GM23248 (cell line): ENCODE results near the gene EGFL7. TPM values are rescaled to one million over a fixed set of nuclear protein-coding genes. Genes with fewer than 3 reads are reported as not detected.
A peak's percentile ranks its signal among the peaks of the same experiment; 100 is the strongest.

ENCODE experiments used
- DNase-seq: peaks from one replicate; pipeline ENCODE4 v3.0.0-alpha.2; 2015
- H2AFZ ChIP-seq: fragments of 200-600 bp; sonication (generic); 2 replicates; pipeline ENCODE4 v1.6.1; 2016; ENCODE audit warnings: antibody characterized with exemption
- H3F3A ChIP-seq: fragments of 200-600 bp; sonication (generic); 2 replicates; pipeline ENCODE4 v1.6.1; 2016; ENCODE audit warnings: mild to moderate bottlenecking, antibody characterized with exemption, mixed run types; ENCODE audit not compliant: insufficient read depth
- H3K27ac ChIP-seq: fragments of 200-600 bp; sonication (generic); 2 replicates; pipeline ENCODE4 v1.5.1; 2016; ENCODE audit warnings: mild to moderate bottlenecking
- H3K27me3 ChIP-seq: fragments of 200-600 bp; sonication (generic); replicated peaks from 2 replicates; pipeline ENCODE4 v1.6.1; 2016; ENCODE audit warnings: mild to moderate bottlenecking; ENCODE audit not compliant: insufficient read depth
- H3K36me3 ChIP-seq: fragments of 200-600 bp; sonication (generic); 2 replicates; pipeline ENCODE4 v1.6.1; 2016; ENCODE audit warnings: low read depth, mild to moderate bottlenecking
- H3K4me1 ChIP-seq: fragments of 200-600 bp; sonication (generic); 2 replicates; pipeline ENCODE4 v1.6.1; 2016; ENCODE audit warnings: mild to moderate bottlenecking; ENCODE audit not compliant: insufficient read depth
- H3K4me2 ChIP-seq: fragments of 200-600 bp; sonication (generic); one replicate; pipeline ENCODE4 v1.6.1; 2016; ENCODE audit warnings: mild to moderate bottlenecking; ENCODE audit not compliant: unreplicated experiment
- H3K4me3 ChIP-seq: fragments of 200-600 bp; sonication (generic); 2 replicates; pipeline ENCODE4 v1.5.1; 2016; ENCODE audit warnings: mild to moderate bottlenecking
- H3K79me2 ChIP-seq: fragments of 200-600 bp; sonication (generic); 2 replicates; pipeline ENCODE4 v1.6.1; 2016; ENCODE audit warnings: mild to moderate bottlenecking; ENCODE audit not compliant: insufficient read depth
- H3K9ac ChIP-seq: fragments of 200-600 bp; sonication (generic); 2 replicates; pipeline ENCODE4 v1.6.1; 2016; ENCODE audit warnings: mild to moderate bottlenecking
- H3K9me2 ChIP-seq: fragments of 200-600 bp; sonication (generic); 2 replicates; pipeline ENCODE4 v1.6.1; 2016; ENCODE audit warnings: mixed run types, mild to moderate bottlenecking, moderate library complexity; ENCODE audit not compliant: insufficient read depth
- H3K9me3 ChIP-seq: fragments of 200-600 bp; sonication (generic); one replicate; pipeline ENCODE4 v1.6.1; 2017; ENCODE audit warnings: low read depth
- H4K20me1 ChIP-seq: fragments of 200-600 bp; sonication (generic); 2 replicates; pipeline ENCODE4 v1.6.0; 2016; ENCODE audit not compliant: insufficient read depth
- EZH2 ChIP-seq: fragments of 200-600 bp; sonication (generic); IDR thresholded peaks from 2 replicates; pipeline ENCODE4 v1.6.1; 2018; ENCODE audit warnings: antibody characterized with exemption, mild to moderate bottlenecking; ENCODE audit not compliant: insufficient read depth, poor library complexity, severe bottlenecking
- EZH2phosphoT487 ChIP-seq: fragments of 200-600 bp; sonication (generic); IDR thresholded peaks from 2 replicates; pipeline ENCODE4 v1.6.1; 2018; ENCODE audit warnings: antibody characterized with exemption, moderate library complexity, mild to moderate bottlenecking, low read depth; ENCODE audit not compliant: insufficient read depth
- WGBS, 2 experiments: methylation state at CpG; one replicate each; pipeline ENCODE4 v1.1.6; 2015 to 2017; ENCODE audit warnings: low lambda C conversion rate in 2 of 2, low coverage in 1 of 2; ENCODE audit errors: missing lambda C conversion rate in 2 of 2; 5-methylcytosine and 5-hydroxymethylcytosine counted together
- in situ Hi-C: fragments of 300-500 bp; cut with MboI; formaldehyde crosslinking; loops from 2 replicates; pipeline ENCODE4 v1.15.0; 2020
- polyA plus RNA-seq: library from polyadenylated mRNA; unstranded; fragments of >200 nt; fragmentation: Nextera tagmentation; extraction: Ambion mirVana; gene quantifications from 2 replicates; pipeline ENCODE4 v1.2.1, GENCODE V29; 2016
- total RNA-seq: library from RNA; depleted of rRNA; stranded (reverse); fragments of >200 nt; shearing (Covaris generic); gene quantifications from 2 replicates; pipeline ENCODE4 v1.2.3, GENCODE V29; 2014; rRNA removed

Gene EGFL7
- 13.7 and 15.3 TPM in 2 replicates for total RNA-seq
- polyA plus RNA-seq = 15.3 and 15.7 TPM in 2 replicates

DNA sequence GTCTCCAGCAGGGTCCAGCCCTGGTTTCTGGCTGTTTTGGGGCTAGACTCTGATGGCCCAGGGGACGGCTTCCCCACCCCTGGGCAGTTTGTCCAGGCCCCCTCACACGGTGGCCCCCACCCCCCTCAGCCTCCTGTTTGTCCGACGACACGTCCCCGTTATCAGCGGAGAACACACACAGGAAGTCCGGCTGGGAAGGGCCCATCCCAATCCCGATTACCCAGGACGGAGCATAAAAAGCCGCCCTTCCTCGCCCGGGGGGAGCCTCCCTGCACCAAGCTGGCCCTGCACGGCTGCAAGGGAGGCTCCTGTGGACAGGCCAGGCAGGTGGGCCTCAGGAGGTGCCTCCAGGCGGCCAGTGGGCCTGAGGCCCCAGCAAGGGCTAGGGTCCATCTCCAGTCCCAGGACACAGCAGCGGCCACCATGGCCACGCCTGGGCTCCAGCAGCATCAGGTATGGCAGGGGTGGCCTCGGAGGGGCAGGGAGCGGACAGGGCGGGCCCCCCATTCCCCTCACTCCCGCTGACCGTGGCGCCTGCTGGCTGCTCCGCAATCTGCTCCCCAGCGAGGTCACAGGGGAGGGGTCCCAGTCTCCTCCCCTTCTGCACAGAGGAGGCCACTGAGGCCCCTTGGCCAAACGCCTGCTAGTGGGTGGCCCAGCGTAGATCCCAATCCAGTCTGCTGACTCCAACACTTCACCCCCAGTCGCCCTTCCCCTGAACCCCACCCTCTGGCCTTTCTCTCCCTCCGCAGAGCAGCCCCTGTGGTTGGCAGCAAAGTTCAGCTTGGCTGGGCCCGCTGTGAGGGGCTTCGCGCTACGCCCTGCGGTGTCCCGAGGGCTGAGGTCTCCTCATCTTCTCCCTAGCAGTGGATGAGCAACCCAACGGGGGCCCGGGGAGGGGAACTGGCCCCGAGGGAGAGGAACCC lies at the start of gene EGFL7:
Gene EGFL7 (plus strand): TSS at position 261 of the 926 bp plus-strand sequence. CDS start 5,367 bp downstream, outside the sequence.
- no peaks in the 10 kb centered on the region for H4K20me1 ChIP-seq
- no peaks in the 10 kb centered on the region for H3K9me2 ChIP-seq
- H3K79me2 ChIP-seq = no peaks in the 10 kb centered on the region
- TF ChIP-seq EZH2phosphoT487 (no peak), EZH2 (no peak)
- H3F3A ChIP-seq = no peaks in the 10 kb centered on the region
- H3K36me3 ChIP-seq = no peaks in the 10 kb centered on the region
- in situ Hi-C loops = no loop called here
- no peaks in the 10 kb centered on the region for H3K9me3 ChIP-seq
- H2AFZ ChIP-seq = no peak within 1 kb of the TSS
- H3K27me3 ChIP-seq = peaks cover 13% of the 10 kb centered on the region
- H3K4me1 ChIP-seq = no peaks in the 10 kb centered on the region
- H3K4me3 ChIP-seq = no peak within 1 kb of the TSS
- DNase-seq = no peak
- 84 to 86% methylated on average over 24 to 38 of the region's 38 CpGs for WGBS, 2 experiments
- H3K27ac ChIP-seq = no peak within 1 kb of the TSS
- no peak within 1 kb of the TSS for H3K9ac ChIP-seq
- no peak within 1 kb of the TSS for H3K4me2 ChIP-seq

- no peaks in the 10 kb centered on the region for H3K9me3 ChIP-seq
- H3F3A ChIP-seq = no peaks in the 10 kb centered on the region
- H3K27ac ChIP-seq = no peak overlapping the region
- no peak overlapping the region for H2AFZ ChIP-seq
- no peaks in the 10 kb centered on the region for H3K27me3 ChIP-seq
- H3K79me2 ChIP-seq = no peaks in the 10 kb centered on the region
- no peaks in the 10 kb centered on the region for H3K4me1 ChIP-seq
- 70 to 78% methylated on average over 13 to 17 of the region's 19 CpGs for WGBS, 2 experiments
- no peaks in the 10 kb centered on the region for H3K36me3 ChIP-seq
- no peak overlapping the region for H3K9ac ChIP-seq
- no peak overlapping the region for H3K4me2 ChIP-seq
- H3K9me2 ChIP-seq = no peaks in the 10 kb centered on the region
- in situ Hi-C loops = no loop called here
- H3K4me3 ChIP-seq = no peak overlapping the region
- no peaks in the 10 kb centered on the region for H4K20me1 ChIP-seq
- no peak for DNase-seq
- no peak for TF ChIP-seq EZH2
These were observed 48.8 kb upstream of the EGFL7 start for GRCh38 chr9:136613824-136614371.

- Histone ChIP-seq H2AFZ (no peak overlapping the region), H3F3A (no peaks in the 10 kb centered on the region), H3K9ac (no peak overlapping the region), H3K4me3 (no peak overlapping the region), H3K27me3 (no peaks in the 10 kb centered on the region), H3K4me2 (no peak overlapping the region), H4K20me1 (no peaks in the 10 kb centered on the region), H3K79me2 (no peaks in the 10 kb centered on the region), H3K4me1 (no peaks in the 10 kb centered on the region), H3K27ac (no peak overlapping the region), H3K9me2 (no peaks in the 10 kb centered on the region), H3K36me3 (no peaks in the 10 kb centered on the region), H3K9me3 (no peaks in the 10 kb centered on the region)
- TF ChIP-seq EZH2phosphoT487 (no peak), EZH2 (no peak)
- in situ Hi-C loops = no loop called here
- DNase-seq = peak; percentile 23
- 81 to 82% methylated on average over 14 to 22 of the region's 22 CpGs for WGBS, 2 experiments
These were observed 48.3 kb upstream of the EGFL7 start for GRCh38 chr9:136614372-136614922.

DNA sequence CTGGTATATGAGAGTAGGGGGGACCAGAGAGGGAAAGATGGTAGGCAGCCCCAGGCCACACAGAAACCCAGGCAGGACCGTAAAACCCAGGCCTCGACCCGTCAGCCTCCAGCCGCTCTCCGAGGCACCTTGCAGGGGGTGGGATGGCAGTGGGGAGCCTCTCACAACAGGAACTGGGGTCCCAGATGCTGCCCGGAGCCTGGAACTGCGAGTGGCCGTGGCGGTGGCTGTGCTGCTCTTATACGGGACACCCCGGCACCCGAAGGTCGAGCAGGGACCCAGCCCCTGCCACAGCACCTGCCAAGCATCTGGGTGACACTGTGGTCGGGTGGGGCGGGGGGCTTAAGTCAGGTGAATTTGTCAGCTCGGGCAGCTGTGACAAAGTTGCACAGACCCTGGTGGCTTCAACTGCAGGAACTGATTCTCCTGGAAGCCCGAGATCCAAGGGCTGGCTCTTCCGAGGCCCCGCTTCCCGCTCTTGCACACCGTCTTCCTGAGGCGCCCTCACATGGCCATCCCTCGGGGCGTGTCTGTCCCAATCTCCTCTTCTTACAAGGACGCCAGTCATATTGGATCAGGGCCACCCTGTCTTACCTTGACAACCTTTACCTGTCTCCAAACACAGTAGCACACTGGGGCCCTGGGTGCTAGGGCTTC lies 47.6 kb upstream of the EGFL7 start:
- no peak overlapping the region for H2AFZ ChIP-seq
- no peak for DNase-seq
- no peaks in the 10 kb centered on the region for H4K20me1 ChIP-seq
- H3K36me3 ChIP-seq = no peaks in the 10 kb centered on the region
- H3K9me3 ChIP-seq = no peaks in the 10 kb centered on the region
- 79 to 81% methylated on average over 24 to 25 of the region's 25 CpGs for WGBS, 2 experiments
- H3K4me3 ChIP-seq = no peak overlapping the region
- H3K4me1 ChIP-seq = no peaks in the 10 kb centered on the region
- H3K79me2 ChIP-seq = no peaks in the 10 kb centered on the region
- H3K27me3 ChIP-seq = no peaks in the 10 kb centered on the region
- H3F3A ChIP-seq = no peaks in the 10 kb centered on the region
- H3K9me2 ChIP-seq = no peaks in the 10 kb centered on the region
- H3K4me2 ChIP-seq = no peak overlapping the region
- no peak overlapping the region for H3K9ac ChIP-seq
- no peak for TF ChIP-seq EZH2
- in situ Hi-C loops = no loop called here
- no peak overlapping the region for H3K27ac ChIP-seq
